Stimulated activated naive CD4-positive, alpha-beta T cell (primary cell): ENCODE measurements around the gene SLMAP.

Experiments used
- DNase-seq, 6 experiments: peaks; one replicate each; lab custom pipeline; 2025; lab: John Stamatoyannopoulos, UW

SLMAP gene

DNA sequence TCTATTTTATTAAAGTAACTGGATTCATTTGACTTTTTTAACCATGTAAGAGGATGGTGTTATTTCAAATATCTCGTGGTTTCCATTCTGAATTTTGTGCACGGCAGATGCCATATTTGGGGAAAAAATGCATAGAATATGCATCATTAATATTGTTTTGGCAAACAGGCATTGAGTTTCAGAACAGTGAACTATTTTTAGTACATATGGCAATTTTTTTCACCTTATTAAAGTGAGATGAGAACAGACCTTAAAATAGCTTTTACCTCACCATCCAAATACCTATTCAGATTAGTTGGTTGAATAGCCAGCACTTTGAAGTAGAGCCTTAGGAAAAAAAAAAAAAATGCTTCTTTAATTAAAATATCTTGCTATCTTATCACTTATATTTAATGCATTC lies 134.8 kb downstream of the SLMAP start:
- DNase-seq = no peak

DNA sequence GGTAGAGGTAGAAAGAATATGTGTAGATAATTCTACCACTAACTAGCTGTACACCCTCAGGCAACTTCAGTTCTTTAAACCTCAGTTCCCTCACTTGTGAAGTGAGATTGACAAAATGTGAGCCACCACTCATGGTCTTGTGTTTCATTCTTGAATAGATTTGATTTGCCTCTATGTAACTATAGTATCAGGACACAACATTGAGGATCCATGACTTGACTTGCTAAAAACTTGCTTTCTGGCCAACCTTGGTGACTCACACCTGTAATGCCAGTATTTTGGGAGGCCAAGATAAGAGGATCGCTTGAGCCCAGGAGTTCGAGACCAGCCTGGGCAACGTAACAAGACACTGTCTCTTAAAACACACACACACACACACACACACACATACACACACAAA lies 136.3 kb downstream of the SLMAP start:
- DNase-seq = no peak

DNA sequence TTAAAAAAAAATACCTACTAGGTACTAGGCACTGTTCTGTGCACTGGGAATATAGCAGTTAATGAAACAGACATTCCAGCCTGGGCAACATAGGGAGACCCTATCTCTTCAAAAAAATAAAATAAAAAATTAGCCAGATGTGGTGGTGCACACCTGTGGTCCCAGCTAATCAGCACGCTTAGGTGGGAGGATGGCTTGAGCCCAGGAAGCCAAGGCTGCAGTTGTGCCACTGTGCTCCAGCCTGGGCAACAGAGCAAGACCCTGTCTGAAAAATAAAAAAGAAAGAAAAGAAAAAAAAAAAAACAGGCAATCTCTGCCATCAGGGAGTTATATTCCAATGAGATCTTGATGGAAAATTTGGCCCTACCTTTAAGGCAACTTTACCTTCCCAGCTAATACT lies 137.0 kb downstream of the SLMAP start:
- DNase-seq = no peak

DNA sequence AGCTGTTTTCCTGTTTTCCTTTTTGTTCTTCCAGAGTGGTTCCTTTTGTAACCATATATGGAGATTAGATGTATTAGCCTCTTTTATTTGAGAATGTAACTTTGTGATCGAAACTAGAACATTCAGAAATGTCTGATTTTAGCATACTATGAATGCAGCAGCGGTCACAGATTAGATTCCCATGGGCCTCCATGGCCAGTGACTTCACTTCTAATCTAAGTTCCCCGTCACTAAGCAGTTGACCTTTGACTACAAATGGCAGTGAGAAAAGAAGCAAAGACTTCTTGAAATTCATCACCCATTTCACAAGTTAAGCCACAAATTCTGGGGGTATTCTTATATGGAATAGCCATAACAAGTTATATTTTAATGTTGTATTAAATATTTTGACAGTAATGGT lies 137.6 kb downstream of the SLMAP start:
- DNase-seq = no peak

DNA sequence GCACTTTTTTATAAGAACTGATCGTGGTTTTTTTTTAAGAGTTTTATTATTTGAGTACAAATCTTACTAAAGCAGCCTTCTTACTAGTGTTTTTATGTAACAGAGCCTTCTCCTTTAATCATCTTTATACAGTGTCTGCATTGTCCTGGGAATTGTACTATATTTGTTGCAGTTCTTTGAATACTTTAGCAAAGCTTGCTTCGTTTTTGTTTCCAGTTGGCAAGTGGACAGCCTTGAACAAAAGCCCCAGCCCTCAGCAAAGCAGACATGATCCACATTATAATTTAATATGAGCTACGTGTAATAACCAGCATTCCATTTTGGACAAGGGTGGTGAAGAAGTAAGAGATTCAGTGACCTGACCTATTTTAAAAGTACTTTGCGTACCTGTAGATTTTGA lies 139.9 kb downstream of the SLMAP start:
- DNase-seq = no peak

DNA sequence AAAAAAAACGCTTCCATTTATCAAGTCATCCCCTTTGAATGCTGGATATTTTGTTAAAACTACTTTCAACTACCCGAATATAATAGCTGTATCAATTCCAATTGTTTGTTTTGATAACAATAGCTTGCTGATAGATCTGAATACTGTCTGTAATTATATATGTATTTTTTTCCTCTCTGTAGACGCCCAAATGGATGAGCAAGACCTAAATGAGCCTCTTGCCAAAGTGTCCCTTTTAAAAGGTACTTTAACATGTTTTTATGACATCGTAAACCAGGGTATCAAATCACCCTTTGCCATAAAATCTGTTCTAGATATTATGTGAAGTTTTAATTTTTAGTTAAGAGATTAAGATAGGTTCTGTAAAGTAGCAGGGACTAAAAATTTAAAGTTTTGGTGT lies 140.6 kb downstream of the SLMAP start:
- DNase-seq = no peak

DNA sequence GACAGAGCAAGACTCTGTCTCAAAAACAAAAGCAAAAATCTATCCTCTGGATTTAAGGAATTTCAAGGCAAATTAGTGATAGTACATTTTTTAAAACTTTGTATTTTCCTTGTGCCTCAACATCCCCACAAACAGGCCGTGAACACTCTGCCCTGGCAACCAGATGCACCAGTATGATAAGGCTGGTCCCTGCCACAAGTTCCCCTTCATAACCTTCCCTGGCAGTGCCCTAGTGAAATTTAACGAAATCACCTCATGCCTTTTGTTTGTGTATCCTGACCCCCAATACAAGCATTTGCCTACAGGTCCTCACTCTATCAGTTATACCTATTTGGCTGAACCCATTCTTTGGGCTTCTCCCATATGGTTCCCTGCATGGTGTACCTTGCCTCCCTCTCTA lies 144.7 kb downstream of the SLMAP start:
- DNase-seq = no peak

DNA sequence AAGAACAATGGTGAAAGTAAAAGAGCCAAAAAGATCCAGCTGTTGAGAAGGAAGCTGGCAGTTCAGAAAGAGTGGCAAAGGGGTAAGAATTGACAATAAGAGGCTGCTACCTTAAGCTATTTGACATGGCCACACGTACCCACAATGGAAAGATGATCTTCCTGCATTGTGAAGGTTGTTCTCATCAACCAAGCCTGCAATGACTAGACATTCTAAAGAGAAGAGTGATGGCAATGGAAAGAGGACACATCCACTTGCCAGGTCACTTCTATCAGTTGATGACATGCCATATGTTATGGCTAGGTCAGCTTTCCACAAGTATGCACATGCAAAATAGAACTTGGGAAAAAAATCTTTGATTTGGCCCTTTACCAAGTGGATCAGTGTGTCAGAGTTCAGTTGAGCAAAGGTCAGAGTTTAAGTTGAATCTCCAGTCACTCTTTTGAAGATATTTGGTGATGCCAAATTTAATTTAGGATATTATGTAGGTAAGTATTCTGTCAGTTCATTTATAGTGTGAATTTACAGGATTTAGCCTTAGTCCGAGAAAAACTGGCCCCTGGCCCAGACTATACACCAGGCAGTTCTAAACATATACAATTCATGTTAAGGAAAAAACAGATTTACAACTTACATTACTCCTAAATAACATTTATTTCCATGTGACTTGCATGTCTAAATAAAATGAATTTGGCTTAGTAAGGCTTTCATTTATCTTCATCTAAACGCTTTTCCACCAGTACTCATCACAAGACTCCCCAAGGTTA lies 147.2 kb downstream of the SLMAP start:
- no peak for DNase-seq

DNA sequence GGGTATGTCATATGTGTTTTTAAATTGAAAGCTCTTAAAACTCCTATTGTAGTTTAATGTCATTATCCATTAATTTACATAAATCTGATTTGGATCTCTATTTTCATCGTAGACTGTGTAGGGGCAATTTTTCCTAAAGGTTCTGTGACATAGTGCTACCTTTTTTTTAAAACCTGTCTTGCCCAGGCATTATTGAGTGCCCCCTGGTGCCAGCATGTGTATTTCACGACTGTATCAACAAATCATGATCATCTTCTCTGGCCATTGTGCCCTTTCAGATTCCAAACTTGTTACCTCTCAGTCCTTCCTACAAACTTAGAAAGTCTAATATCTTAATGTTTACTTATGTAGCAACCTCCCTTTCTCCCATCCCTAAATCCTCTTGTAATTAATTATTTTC lies 154.9 kb downstream of the SLMAP start:
- peak in 3 of 6 experiments; percentile 1 to 13 (median 6) for DNase-seq

DNA sequence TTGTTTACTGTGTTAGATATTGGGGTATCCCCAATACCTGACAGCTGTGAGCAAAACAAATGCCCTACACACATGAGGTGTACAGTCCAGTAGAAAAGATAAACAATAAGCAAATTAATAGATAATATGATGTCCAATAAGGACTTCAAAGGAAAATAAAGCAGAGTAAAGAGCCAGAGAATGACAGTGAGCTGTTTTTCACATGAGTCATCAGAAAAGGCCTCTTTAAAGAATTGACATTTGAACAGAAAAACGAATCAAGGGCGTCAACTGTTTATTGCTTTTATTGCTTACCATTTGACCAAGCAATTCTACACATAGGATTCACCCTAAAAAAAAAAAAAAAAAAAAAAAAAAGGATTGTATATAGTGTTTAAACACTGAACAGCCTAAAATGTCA lies 155.5 kb downstream of the SLMAP start:
- no peak for DNase-seq

DNA sequence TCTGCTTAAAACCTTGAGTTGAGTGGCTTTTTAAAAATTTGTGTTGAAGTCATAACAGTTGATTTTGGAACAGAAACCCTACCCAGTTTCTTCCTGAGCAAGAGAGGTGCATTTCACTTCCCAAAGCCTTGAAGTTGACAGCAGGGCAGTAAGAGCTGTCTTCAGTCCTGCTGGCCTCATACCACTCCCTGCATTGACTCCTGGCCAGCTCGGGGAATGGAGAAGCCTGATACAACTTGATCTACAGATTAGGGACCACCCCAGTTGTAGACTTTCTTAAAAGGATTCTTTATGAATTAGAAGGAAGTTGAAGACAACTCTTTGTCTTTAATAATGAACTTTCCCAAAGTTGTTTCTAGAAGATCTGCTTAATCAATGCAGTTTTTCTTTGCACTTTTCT lies 161.5 kb downstream of the SLMAP start:
- no peak for DNase-seq

DNA sequence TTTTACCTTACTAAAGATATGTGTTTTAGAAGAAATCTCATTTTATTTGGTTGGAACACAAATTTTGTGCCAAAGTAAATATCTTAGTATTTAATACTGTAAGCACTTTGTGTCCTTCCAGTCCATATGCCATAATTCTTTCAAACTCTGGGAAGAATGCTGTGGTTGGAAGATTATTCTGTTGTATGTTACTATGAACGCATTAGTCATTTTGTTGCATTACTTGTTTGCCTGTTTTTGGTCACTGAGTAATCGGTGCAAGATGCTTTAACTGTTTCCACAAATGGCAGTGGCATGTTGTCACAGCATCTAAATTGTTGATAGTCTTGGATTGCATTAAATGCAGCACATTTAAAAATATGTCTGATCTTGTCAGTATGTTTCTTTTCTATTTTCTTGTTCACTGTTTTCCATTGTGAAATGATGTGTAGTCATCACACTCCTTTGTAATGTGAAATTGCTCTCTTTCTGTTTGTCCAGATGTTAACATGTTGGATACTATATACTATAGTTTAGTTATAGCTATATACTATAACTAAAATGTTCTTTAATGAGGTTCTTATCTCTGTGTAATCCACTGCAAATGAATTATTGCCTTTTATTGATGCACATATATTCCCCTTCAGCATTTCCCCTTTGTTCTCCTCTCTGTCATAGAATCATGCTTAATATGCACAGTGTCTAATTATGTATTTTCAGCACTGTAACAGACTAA lies 162.2 kb downstream of the SLMAP start:
- no peak for DNase-seq

DNA sequence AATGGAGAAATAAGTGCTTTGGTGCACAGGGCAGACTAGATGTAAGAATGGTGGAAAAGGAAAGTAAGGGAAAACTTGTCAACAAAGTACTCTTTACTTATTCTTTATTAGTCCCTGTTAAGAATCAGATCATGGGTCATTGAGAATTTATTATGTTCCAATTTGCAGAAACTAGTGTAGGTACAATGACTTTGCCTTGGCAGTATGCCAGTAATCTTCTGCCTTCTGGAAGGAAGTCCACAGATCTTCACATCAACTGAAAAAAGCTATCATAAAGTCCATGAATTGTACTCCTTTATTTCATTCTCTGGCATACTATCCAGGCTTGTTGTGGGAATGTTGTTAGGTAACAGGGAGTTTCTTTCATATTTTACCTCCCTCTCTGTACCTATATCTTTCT lies 163.9 kb downstream of the SLMAP start:
- no peak for DNase-seq

DNA sequence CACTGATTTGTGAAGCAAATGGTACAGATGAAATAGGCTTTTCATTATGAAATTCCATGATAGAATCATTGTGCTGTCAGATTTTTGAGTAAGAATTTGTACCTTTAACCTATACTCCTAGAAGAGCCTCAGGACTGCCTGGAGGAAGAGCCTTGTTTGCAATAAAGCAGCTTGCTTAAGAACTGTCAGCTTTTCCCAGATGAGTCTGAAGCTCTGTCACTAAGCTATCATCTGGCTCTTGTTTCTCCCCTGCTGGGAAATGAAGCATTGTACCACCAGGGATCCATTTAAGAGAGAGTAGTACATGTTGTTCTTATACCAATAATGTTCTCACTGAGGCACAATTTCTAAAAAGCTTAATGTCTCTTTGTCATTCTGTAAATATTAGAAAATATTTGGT lies 167.0 kb downstream of the SLMAP start:
- no peak for DNase-seq

DNA sequence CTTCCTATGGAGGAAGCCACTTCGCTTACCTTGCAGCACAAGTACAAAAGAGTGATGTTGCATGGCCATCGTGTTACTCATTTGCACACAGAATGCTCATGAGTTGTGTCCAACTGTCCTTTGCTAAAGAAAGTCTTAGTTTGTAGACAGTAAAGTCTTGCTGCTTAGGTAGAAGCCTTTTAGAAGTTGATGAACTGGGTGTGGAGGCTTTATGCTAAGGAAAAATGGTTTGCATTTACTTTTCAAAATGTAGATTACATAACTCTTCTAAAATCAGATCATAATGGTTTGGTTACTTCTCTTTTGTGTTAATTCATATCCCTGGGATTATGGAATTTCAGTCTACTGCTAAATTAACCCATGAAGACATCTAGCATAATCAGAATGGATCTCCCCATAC lies 167.6 kb downstream of the SLMAP start:
- no peak for DNase-seq

DNA sequence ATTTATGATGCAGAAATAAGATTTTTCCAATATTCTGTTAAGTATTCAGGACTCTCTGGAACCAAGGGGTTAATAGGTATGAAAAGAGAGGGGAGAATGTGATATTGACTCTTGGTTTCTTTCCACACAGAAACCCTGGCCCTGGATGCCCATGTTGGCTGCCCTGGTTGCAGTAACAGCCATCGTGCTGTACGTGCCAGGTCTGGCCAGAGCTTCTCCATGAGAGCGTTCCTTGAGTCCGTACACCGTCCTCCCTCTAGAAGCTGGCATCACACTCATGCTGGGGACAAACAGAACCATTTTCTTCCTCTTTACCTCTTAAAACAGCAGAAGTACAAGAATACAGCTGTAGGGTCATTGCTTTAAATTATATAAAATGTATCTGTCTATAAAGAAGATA lies 171.1 kb downstream of the SLMAP start:
- no peak for DNase-seq

DNA sequence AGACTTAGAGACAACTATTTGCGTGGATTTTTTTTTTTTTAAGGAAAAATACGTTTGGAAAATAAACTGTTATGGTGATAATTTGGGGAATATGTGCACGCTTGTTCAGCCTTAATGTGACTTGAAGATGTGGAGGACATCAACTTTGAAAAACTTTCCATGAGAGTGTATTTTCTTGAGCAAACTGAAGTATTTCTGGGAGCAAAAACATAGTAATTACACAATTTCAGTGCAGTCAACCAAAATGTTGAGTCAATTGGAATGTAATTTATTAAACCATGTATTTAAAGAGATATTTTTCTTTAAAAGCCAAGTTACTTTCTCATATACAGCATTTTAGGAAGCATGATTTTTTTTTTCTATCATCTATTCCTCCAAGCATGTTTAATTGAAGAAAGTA lies 171.8 kb downstream of the SLMAP start:
- DNase-seq = no peak

DNA sequence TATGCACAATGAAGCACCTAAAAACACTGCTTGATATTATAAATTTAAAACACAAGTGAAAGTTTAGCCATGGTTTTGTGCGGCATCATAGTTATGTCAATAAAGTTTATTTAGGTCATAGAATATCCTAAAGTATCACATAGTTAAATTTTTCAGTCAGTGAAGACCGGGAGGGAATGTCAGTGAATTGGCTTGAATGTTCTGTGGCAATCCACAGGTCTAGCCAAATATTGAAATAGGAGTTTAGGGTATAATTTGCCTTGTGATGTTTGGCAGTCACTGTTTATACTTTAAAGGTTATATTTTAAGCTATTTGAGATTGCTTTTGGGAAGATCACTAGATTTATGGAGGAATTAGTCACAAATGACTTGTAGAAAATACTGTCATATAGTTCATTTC lies 172.4 kb downstream of the SLMAP start:
- no peak for DNase-seq

DNA sequence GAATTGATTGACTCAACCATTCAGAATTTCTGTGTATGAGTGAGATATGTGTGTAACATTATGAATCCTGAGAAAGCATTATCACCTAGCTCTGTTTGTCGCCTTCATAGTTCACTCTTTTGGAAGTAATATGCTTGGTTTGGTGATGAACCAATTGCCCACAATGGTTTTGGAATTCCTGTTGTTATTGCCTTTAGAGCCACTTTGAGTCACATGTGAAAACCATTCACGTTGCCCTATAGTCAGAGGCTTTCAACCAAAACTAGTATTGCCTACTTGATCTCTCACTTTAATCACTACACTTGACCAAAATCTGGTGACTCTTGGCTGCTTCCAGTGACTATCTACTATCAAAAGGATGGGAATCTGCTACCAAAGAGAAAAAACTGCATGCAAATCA lies 173.9 kb downstream of the SLMAP start:
- DNase-seq = no peak

DNA sequence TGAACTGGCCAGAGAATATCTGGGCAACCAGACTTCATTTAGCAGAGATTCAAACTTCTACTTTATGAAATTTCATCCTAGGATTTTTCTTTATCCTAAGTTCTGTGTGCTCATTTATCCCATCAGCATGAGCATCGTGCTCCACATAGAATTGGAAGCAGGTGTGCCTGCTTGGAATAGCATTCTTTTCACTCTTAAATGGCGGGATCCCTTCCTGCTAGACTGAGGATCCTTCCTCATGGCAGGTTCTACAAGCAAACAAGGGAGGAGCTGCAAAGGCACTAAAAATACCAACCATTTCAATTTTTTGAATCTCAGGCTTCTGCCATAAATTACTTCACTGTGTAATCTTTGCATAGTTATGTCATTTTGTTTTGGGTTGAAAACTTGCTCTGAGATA lies 177.5 kb downstream of the SLMAP start:
- no peak for DNase-seq

DNA sequence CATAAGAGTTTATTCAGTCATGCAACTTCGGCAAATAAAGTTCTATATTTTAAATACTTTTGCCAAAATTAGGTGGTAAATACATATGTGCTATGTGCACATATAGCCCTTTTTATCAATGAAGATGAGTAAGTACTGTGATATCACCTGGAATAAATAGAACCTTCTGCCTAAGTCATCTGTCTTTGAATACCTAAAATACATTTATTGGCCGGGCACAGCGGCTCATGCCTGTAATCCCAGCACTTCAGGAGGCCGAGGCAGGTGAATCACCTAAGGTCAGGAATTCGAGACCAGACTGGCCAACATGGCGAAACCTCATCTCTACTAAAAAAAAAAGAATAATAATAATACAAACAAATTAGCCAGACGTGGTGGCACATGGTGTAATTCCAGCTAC lies 178.3 kb downstream of the SLMAP start:
- DNase-seq = no peak

DNA sequence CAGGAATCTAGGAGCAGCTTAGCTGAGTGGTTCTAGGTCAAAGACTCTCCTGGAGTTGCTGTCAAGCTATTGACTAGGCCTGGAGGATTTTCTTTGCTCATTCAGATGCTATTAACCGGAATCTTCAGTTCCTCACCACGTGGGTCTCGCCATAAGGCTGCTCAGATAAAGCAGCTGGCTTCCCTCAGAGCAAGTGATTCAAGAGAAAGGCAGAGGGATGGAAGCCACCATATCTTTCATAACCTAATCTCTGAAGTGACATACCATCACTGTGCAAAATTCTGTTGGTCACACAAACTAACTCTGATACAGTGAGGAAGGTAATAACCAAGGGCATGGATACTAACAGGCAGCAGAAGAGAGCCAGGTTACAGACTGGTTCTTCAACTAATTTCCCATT lies 179.4 kb downstream of the SLMAP start:
- DNase-seq = no peak

DNA sequence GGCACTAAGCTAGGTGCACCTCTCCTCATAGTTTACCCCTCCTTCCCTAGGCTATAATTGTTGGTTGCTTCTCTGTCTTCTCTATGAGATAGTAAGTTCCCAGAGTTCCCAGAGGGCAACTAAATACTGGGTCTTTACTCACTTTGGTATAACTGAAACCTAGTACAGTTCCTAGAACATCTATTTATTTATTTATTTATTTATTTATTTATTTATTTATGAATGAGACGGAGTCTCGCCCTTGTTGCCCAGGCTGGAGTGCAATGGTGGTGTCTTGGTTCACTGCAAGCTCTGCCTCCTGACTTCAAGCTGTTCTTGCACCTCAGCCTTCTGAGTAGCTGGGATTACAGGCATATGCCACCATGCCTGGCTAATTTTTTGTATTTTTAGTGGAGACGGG lies 181.0 kb downstream of the SLMAP start:
- no peak for DNase-seq

DNA sequence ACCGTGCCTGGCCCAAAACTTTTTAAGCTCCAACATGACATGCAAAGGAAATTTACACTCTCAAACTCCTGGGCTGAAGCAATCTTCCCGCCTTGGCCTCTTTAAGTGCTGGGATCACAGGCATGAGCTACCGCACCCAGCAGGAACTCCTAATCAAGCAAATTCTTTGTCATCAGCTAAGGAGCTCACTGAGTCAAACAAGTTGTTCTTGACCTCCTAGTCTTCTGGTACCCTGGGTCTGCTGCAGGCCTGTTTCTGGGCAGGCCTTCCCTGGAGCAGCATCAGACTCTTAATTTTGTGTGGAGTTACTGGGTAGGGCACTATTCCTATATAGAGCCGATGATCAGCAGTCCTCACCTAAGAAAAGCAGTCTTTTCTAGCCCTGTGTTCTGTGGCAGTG lies 183.7 kb downstream of the SLMAP start:
- no peak for DNase-seq
